Skeletal muscle satellite cell (primary cell): Measurements from ENCODE around the gene OR2T33. TPM values are rescaled to one million over a fixed set of nuclear protein-coding genes. Genes with fewer than 3 reads are reported as not detected.
"Not testable (repeated sequence)": the region's sequence is repeated elsewhere in the genome, so short reads cannot be mapped to it uniquely, and the experiment has no call there.

Experiments used
- H3K27me3 ChIP-seq: 2 replicates; pipeline ENCODE4 v1.7.0; 2013; ENCODE audit warnings: low read length; ENCODE audit not compliant: control insufficient read depth, insufficient read depth
- H3K36me3 ChIP-seq: 2 replicates; pipeline ENCODE4 v1.7.0; 2013; ENCODE audit warnings: mild to moderate bottlenecking, control low read depth, low read length; ENCODE audit not compliant: insufficient read depth
- H3K4me1 ChIP-seq: 2 replicates; pipeline ENCODE4 v1.7.0; 2013; ENCODE audit warnings: low read length; ENCODE audit not compliant: control insufficient read depth, insufficient read depth
- H3K4me2 ChIP-seq: 2 replicates; pipeline ENCODE4 v1.7.0; 2013; ENCODE audit warnings: mild to moderate bottlenecking, low read length
- H3K4me3 ChIP-seq: 2 replicates; pipeline ENCODE4 v1.7.0; 2013; ENCODE audit warnings: low read length
- H3K9ac ChIP-seq: 2 replicates; pipeline ENCODE4 v1.7.0; 2013; ENCODE audit warnings: mild to moderate bottlenecking, low read depth, low read length, moderate library complexity
- H3K9me3 ChIP-seq: replicated peaks from 2 replicates; pipeline ENCODE4 v1.7.0; 2013; ENCODE audit warnings: mild to moderate bottlenecking, control low read depth, low read length
- total RNA-seq: library from RNA; depleted of rRNA; stranded (reverse); fragments of >200 nt; gene quantifications from 2 replicates; pipeline ENCODE4 v1.2.3, GENCODE V29; 2012; rRNA removed

Gene OR2T33, protein sequence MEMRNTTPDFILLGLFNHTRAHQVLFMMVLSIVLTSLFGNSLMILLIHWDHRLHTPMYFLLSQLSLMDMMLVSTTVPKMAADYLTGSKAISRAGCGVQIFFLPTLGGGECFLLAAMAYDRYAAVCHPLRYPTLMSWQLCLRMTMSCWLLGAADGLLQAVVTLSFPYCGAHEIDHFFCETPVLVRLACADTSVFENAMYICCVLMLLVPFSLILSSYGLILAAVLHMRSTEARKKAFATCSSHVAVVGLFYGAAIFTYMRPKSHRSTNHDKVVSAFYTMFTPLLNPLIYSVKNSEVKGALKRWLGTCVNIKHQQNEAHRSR
- not detected in 2 replicates for total RNA-seq

DNA sequence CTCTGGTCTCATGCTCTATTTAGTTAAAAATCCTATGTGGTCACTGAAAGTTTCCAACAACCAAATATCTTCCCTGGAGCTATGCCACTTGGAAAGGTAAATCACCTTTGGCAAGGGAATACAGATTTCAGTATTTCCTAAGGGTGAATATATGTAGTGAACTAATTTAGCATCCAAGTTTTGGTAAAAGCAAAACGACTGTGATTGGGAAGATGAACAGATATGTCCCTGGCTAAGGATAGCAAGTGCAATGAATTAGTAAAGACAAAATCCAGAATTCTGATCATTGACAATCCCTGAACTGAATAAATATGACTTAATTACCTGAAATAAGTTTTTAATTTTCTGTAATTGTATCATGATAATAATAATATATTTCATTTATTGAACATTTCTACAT lies at the start of gene OR2T33:
TSS of gene OR2T33 (minus strand) at position 101 of the 400 bp plus-strand sequence. CDS start 4,162 bp downstream, outside the sequence.
- Histone ChIP-seq H3K4me2 (no peak within 1 kb of the TSS), H3K36me3 (no peaks in the 10 kb centered on the region), H3K4me1 (no peaks in the 10 kb centered on the region), H3K4me3 (no peak within 1 kb of the TSS), H3K27me3 (no peaks in the 10 kb centered on the region), H3K9ac (no peak within 1 kb of the TSS), H3K9me3 (peaks cover 2% of the 10 kb centered on the region)

DNA sequence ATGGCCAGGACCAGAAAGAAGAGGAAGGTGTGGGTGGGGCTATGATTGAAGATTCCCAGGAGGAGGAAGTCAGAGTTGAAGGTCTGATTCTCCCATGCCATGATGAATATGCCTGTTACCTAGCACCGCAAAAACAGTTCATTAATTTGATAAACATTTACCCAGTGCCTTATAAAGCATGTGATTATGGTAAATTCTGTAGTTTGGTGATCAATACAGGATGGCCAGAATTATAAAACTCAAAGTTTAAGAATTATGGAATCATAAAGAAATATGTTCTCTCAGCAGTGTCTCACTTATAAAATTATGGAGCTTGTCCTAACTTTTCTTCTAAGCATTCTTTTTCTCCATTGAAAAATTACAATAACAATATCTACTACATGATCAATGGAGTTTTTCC lies 46.7 kb upstream of the OR2T33 start, which contains the start of gene OR2M7:
TSS of gene OR2M7 (minus strand) at position 101 of the 400 bp plus-strand sequence. CDS start at position 101, 0 bp downstream.
- no peaks in the 10 kb centered on the region for H3K27me3 ChIP-seq
- H3K4me1 ChIP-seq = no peaks in the 10 kb centered on the region

DNA sequence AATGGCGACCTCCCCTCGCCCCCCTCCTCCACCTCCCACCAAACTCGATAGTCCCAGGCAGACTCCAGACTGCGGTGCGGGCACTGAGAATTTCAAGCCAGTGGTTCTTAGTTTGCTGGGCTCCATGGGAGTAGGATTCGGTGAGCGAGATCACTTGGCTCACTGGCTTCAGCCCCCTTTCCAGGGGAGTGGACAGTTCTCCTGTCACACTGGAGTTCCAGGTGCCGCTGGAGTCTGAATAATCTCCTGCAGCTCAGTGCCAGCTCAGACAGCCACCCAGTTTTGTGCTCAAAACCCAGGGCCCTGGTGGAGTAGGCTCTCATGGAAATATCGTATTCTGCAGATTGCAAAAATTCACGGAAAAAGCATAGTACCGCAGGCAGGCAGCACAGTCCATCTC lies 39.0 kb upstream of the OR2T33 start:
- H3K9me3 ChIP-seq = no peaks in the 10 kb centered on the region

More for the DNA sequence above, 46.7 kb upstream of the OR2T33 start, which contains the start of gene OR2M7:
- no peaks in the 10 kb centered on the region for H3K36me3 ChIP-seq
- no peak within 1 kb of the TSS for H3K4me2 ChIP-seq
- H3K4me3 ChIP-seq = no peak within 1 kb of the TSS
- H3K9ac ChIP-seq = no peak within 1 kb of the TSS
- no peaks in the 10 kb centered on the region for H3K9me3 ChIP-seq

DNA sequence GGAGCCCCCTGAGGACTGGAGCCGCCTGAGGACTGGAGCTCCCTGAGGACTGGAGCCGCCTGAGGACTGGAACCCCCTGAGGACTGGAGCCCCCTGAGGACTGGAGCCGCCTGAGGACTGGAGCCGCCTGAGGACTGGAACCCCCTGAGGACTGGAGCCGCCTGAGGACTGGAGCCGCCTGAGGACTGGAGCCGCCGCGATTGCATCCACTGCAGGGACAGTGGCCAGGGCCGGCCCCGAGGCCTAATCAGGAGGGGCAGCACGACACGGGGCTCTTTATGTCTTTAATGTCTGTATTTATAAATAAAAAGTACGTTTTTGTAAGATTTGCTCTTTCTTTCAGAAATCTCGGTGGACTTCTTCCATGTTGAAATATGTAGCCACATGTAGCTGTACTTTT lies 29.0 kb upstream of the OR2T33 start:
- not testable (repeated sequence) for H3K4me1 ChIP-seq, H3K4me3 ChIP-seq, H3K9me3 ChIP-seq, H3K27me3 ChIP-seq, H3K4me2 ChIP-seq, H3K36me3 ChIP-seq, H3K9ac ChIP-seq

More for the DNA sequence above, 39.0 kb upstream of the OR2T33 start:
- H3K4me3 ChIP-seq = no peak overlapping the region
- no peaks in the 10 kb centered on the region for H3K4me1 ChIP-seq
- H3K36me3 ChIP-seq = no peaks in the 10 kb centered on the region
- no peak overlapping the region for H3K4me2 ChIP-seq
- H3K9ac ChIP-seq = no peak overlapping the region
- no peaks in the 10 kb centered on the region for H3K27me3 ChIP-seq

DNA sequence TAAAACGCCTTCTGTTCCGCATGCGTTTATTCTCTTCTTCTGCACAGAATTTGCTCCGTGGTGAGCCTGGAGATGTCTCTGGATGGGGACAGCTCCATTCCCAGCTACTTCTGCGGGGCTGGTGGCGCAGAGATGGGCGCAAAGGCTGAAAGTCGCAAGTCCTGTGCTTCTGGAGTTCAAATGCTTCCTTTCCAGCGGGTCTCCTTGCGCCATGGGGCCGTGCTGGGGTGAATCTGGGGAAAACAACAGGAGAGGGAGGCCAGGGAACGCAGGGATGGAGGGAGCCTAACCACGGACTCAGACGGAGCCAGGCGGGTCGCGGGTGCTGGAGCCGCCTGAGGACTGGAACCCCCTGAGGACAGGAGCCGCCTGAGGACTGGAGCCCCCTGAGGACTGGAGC lies 28.3 kb upstream of the OR2T33 start:
- no peaks in the 10 kb centered on the region for H3K9me3 ChIP-seq
- no peaks in the 10 kb centered on the region for H3K27me3 ChIP-seq
- no peak overlapping the region for H3K4me2 ChIP-seq
- no peaks in the 10 kb centered on the region for H3K36me3 ChIP-seq
- no peak overlapping the region for H3K4me3 ChIP-seq
- no peak overlapping the region for H3K9ac ChIP-seq
- H3K4me1 ChIP-seq = no peaks in the 10 kb centered on the region

DNA sequence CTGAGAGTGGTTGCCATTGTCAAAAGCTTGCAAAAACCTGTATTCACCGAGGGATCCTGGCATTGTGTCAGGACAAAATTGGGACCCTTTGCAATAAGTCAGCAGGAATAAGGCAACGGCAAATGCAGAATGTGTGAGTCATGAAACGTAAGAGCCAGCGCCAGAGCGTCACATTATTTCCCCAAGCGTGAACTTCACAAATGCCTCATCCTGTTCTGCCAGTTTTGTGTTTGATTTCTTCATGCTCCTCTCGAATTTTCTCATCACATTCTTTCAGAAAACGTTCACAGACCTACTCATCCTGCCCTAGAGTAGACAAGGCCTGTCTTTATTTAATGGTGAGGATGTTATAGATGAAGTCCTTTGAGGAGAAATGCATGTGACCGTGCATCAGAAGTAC lies 27.9 kb upstream of the OR2T33 start:
- H3K9me3 ChIP-seq, H3K4me2 ChIP-seq, H3K36me3 ChIP-seq, H3K27me3 ChIP-seq, H3K9ac ChIP-seq, H3K4me1 ChIP-seq, H3K4me3 ChIP-seq: not testable (repeated sequence)

DNA sequence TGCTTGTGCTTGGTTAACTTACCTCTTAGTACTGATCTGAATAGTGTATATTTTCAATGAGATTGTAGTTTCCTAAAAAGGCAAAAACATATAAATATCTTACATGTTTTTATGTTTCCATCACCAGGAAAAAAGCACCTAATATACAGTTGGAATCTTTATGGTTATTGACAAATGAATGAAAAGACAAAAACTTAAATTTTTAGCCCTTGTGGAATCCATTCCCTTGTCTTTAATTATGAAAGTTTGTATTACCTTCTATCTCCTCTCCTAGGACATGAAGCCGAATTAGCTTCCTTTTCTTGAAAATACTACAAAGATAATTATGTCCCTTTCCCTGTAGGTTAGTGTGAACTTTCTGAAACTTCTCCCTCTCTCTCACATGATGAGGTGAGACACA lies 25.5 kb upstream of the OR2T33 start, which contains the start of gene OR2T12:
TSS of gene OR2T12 (minus strand) at position 101 of the 400 bp plus-strand sequence. CDS start 7,846 bp downstream, outside the sequence.
- H3K4me1 ChIP-seq = no peaks in the 10 kb centered on the region
- no peaks in the 10 kb centered on the region for H3K9me3 ChIP-seq
- no peak within 1 kb of the TSS for H3K4me3 ChIP-seq
- H3K36me3 ChIP-seq = no peaks in the 10 kb centered on the region
- H3K4me2 ChIP-seq = no peak within 1 kb of the TSS
- H3K27me3 ChIP-seq = no peaks in the 10 kb centered on the region
- no peak within 1 kb of the TSS for H3K9ac ChIP-seq

DNA sequence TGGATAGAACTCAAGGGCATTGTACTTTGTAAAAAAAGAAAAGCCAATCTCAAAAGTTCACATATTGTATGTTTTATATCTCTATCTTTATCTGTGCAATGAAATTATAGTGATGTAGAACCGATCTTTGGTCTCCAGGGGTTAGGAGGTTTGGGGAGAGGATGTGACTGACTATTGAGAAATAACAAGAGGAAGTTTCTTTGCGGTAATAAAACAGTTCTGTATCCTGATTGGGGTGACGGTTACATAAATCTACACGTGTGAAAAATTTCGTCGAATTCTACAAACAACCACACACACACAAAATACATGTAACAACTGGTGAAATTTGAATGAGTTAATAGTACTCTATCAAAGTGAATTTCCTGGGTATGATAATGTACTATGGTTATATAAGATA lies 10.6 kb upstream of the OR2T33 start:
- no peak overlapping the region for H3K4me2 ChIP-seq
- no peaks in the 10 kb centered on the region for H3K36me3 ChIP-seq
- H3K4me1 ChIP-seq = no peaks in the 10 kb centered on the region
- no peaks in the 10 kb centered on the region for H3K27me3 ChIP-seq
- peaks cover 3% of the 10 kb centered on the region for H3K9me3 ChIP-seq
- H3K9ac ChIP-seq = no peak overlapping the region
- no peak overlapping the region for H3K4me3 ChIP-seq

DNA sequence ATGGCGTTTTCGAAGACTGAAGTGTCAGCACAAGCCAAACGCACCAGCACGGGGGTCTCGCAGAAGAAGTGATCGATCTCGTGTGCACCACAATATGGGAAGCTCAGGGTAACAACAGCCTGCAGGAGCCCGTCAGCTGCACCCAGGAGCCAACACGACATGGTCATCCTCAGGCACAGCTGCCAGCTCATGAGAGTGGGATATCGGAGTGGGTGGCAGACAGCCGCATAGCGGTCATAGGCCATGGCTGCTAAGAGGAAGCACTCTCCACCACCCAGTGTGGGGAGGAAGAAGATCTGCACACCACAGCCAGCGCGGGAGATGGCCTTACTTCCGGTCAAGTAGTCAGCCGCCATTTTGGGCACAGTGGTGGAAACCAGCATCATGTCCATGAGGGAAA lies 4.6 kb downstream of the OR2T33 start:
- H3K9ac ChIP-seq, H3K4me2 ChIP-seq, H3K27me3 ChIP-seq, H3K4me1 ChIP-seq, H3K9me3 ChIP-seq, H3K36me3 ChIP-seq, H3K4me3 ChIP-seq: not testable (repeated sequence)

DNA sequence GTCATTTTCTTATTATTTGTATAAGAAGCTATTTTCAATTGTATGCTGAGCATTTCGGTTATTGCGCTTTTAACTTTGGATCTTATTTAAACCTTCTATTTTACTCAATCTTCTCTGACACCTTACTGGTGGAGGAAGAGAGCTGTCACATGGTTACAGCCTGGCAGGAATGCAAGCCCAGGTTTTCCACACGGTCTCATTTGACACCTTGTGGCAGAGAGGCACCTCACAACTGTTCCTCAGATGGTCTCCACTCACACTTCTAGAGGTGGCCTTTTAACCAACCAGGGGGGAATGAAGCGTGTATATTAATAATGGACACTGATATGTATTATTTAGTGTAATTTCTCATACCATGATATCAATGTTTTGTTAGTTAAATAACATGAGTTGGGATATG lies 9.6 kb downstream of the OR2T33 start:
- no peak overlapping the region for H3K9ac ChIP-seq
- H3K4me2 ChIP-seq = no peak overlapping the region
- no peaks in the 10 kb centered on the region for H3K36me3 ChIP-seq
- peaks cover 3% of the 10 kb centered on the region for H3K9me3 ChIP-seq
- no peaks in the 10 kb centered on the region for H3K4me1 ChIP-seq
- no peaks in the 10 kb centered on the region for H3K27me3 ChIP-seq
- H3K4me3 ChIP-seq = no peak overlapping the region

DNA sequence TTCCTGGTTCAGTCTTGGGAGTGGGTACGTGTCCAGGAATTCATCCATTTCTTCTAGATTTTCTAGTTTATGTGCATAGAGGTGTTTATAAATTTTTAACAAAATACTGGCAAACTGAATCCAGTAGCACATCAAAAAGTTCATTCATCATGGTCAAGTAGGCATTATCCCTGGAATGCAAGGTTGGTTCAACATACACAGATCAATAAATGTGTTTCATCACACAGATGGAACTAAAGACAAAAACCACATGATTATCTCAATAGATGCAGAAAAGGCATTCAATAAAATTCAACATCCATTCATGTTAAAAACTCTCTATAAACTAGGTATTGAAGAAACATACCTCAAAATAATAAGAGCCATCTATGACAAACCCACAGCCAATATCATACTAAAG lies 18.5 kb downstream of the OR2T33 start:
- not testable (repeated sequence) for H3K9me3 ChIP-seq, H3K4me3 ChIP-seq, H3K27me3 ChIP-seq, H3K4me2 ChIP-seq, H3K36me3 ChIP-seq, H3K9ac ChIP-seq, H3K4me1 ChIP-seq

DNA sequence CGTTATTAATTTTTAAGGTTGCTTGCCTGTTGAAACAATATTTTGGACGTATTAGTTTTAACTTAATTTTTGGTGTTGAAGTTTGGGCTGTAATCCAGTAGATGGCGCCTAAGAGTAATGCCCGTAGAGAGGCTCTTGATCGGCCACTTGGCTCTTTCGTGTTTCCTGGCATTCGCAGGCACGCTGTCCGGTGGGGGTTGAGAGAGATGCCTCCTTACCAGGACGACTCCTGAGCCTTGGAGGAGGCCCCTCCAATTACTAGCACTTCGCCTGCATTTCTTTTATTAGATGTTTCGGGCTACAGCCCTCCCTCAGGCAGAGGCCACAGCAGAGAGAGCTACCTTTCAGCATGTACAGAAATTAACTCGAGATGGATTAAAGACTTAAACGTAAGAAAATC lies 34.6 kb downstream of the OR2T33 start:
- no peaks in the 10 kb centered on the region for H3K4me1 ChIP-seq
- H3K27me3 ChIP-seq = no peaks in the 10 kb centered on the region
- H3K36me3 ChIP-seq = no peaks in the 10 kb centered on the region
- H3K9ac ChIP-seq = no peak overlapping the region
- H3K9me3 ChIP-seq = no peaks in the 10 kb centered on the region
- no peak overlapping the region for H3K4me2 ChIP-seq
- H3K4me3 ChIP-seq = no peak overlapping the region
